HG02610 (cell line): Measurements from ENCODE around the gene FAM222B.

Experiments used
- ATAC-seq: cut with Tn5 transposase; IDR thresholded peaks from one replicate; pipeline ENCODE4 v1.9.1; 2021; ENCODE audit warnings: mild to moderate bottlenecking, moderate library complexity; ENCODE audit not compliant: unreplicated experiment

Gene FAM222B

DNA sequence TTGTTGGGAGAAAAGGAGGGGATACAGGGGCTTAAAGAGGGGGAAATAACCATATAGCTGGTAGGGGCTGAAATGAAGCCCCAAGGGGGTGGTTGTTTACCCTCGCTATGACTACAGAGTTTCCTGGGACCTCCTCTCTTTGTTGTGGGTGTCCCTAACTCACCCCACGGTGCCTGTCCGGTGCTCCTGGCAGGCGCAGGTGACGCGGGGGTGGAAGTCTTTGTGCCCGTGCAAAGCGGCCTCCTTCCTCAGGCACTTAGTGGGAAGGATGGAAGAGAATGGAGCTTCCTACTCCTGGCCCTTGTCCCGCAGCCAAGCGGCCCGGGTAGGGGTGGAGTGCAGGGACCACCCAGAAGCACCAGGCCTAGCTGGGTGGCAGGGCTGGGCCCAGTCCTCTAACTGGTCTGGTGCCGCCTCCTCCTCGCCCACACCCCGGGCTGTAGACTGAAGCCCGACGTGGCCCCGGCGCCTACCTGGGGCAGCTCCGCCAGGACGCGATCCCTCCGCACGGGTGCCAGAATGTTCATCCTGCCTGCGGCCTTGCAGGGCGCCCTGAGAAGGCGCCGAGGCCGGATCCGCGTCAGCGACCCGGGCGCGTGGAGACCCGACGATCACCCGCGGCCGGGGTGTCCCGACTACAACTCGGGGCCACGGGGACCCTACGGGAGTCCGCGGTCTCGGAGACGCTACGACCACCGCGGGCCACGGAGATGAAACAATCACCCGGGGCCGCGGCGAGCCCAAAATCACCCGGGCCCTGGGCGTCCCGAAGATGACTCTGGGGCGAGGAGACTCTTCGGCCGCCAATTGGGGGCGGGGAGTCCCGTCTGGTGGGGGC is 125.6 kb downstream of the FAM222B start:
- ATAC-seq: no peak

DNA sequence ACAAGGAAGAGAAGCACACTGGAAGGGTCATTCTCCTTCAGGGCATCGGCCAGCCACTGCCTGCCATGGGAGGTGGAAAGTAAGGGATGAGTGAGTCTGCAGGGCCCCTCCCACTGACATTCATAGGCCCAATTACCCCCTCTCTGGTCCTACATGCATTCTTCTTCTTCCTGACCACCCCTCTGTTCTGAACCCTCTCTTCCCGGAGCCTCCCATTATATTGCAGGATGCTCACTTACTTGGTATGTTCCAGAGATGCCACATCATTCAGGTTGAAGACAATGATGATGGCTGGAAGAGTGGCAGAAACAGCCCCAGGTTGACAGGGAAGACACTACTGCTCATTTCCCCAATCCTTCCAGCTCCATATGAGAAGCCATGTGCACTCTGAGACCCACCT is 127.4 kb downstream of the FAM222B start:
- no peak for ATAC-seq

DNA sequence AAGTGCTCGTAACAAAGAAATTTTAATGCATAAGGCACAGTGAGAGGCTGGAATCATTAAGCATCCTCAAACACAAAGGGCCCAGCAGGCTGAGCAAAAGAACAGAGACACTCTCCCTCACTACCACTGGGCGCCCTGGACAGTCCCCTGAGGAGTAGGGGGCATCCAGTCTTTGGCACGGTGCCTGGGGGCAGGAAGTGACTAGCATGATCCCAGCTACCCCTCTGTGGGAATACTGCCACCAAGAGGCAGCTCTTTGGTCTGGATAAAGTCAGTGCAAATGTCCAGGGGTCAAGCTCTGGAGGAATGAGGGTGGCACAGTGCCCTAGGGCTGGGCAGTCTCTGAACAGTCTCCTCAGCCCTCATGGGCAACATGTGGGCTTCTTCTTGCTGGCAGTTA is 128.3 kb downstream of the FAM222B start:
- no peak for ATAC-seq

DNA sequence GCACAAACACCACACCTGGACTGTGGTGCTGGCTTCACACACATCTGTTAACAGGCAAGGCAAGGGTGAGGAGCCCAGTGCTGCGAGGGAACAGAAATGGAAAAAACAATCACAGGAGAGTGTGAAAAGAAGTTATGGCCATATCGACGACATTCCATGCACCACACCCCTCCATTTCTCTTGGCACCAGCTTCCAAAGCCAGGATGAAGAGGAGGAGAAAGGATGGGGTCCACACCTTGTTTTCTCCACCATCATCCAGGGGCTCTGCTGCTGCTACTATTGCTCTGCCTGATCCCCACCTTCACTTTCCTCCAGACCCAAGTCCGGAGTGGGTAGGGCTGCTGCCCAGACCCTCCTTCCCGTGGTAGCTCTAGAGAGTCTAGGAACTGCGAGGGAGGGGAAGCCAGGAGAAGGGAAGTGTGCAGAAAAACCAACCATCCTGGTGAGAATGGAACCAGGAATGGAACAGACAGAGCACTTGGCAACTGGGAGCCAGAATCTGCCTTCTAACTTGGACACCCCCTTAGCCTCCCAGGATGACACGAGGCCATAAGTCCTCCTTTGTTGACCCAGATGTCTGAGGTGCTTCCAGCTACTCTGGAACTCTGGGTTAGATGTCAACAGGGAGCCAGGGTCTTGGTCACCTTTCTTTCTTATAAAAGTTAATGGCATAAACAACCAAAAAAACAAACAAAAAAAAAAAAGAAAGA is 129.7 kb downstream of the FAM222B start:
- no peak for ATAC-seq

DNA sequence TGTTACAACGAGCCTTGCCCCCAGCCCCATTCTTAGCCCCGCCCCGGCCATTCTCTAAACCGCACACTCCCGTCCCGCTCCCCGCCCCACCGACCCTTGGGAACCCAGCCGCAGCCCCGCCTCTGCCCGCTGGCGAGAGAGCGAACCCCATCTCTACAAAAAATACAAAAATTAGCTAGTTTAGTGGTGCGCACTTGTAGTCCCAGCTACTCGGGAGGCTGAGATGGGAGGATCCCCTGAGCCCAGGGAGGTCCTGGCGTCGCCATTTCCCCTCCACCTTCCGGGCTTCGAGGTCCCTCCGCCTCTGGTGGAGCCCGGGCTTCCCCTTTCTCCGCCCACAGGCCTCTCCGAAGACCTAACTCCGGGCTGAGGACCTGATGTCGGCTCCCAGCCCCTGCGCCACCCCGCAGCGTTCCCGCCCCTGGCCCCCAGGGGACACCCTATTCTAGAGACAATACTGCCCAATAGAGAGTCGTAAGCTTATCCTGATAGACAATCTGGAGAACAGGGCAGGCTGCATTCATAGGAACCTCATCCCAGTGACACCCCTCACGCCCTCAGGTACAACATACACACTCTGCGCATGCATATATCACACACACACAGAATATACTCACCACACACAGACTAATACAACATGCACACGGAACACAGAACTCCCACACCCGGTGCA is 130.4 kb downstream of the FAM222B start:
- peak; percentile 32 for ATAC-seq

DNA sequence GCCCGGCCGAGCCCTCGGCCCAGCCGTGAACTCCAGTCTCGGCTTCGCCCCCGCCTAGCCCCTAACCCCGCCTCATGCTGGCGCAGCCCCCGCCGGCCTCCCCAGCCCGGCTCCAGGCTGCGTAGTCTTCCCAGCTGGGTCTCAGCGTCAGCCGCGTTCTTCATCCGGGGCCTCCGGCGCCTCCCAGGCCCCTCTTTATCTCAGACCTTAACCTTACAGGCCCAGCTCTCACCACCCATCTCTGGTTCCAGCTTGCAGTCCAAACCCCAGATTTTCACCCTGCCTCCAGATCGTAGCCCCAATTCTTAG is 130.9 kb downstream of the FAM222B start, which contains the start of gene PROCA1:
TSS of gene PROCA1 (minus strand) at position 166 of the 309 bp plus-strand sequence. CDS start 228 bp downstream, outside the sequence.
- no peak for ATAC-seq

DNA sequence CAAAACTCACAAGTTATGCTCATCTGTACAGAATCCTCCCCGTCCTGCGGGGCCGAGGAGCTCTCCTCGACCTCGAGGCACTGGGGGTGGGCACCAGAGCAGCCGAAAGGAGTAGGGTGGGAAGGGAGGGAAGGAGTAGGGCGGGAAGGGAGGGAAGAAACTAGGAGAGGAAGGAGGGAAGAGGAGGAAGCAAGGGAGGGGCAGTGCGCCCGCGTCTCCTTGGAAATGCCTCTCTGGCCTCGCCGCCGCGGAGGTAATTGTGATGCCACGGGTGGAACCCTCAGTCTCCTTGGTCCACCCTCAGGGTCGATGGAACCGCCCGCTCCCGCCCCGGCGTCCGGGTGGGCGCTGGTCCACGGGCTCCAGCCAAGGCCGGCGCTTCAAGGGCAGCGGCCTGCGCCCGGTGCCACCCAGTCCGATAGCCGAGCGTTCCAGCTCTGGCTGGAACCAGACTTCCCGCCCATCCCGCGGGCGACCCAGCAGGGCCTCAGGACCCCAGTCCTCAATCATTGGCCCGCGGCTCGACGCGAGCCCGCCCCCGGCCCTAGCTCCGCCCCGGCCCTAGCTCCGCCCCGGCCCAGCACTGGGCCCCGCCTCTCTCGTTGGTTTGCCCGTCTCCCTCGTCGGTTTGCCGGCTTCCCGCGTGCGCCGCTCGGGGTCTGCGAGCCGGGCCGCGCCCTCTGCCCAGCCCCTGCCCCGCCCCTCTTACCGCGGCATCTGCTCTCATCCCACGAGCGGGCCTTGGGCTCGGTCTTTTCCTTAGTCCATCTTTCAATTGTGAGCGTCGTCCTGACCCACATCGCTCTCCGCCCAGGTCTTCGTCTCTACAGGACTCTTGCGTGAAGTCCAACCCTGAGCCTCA is 131.5 kb downstream of the FAM222B start:
- peak; percentile 77 for ATAC-seq

DNA sequence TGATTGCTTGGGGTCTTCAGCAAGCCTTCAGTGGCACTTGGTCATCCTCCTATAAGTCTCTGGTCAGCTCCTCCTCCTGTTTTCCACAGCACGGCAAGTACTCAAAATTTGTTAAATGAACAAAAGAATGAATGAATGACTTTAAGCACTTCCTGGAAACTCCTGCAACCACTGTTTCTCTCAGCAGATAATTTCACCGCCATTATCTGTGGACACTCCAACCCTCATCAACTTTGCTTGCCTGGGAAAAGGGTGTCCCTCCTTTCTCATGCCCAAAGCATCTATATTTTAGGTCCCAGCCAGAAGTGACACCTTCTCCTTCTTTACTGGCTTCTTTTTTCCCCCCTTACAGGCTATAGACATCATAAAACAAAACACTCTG is 135.3 kb downstream of the FAM222B start:
- no peak for ATAC-seq

DNA sequence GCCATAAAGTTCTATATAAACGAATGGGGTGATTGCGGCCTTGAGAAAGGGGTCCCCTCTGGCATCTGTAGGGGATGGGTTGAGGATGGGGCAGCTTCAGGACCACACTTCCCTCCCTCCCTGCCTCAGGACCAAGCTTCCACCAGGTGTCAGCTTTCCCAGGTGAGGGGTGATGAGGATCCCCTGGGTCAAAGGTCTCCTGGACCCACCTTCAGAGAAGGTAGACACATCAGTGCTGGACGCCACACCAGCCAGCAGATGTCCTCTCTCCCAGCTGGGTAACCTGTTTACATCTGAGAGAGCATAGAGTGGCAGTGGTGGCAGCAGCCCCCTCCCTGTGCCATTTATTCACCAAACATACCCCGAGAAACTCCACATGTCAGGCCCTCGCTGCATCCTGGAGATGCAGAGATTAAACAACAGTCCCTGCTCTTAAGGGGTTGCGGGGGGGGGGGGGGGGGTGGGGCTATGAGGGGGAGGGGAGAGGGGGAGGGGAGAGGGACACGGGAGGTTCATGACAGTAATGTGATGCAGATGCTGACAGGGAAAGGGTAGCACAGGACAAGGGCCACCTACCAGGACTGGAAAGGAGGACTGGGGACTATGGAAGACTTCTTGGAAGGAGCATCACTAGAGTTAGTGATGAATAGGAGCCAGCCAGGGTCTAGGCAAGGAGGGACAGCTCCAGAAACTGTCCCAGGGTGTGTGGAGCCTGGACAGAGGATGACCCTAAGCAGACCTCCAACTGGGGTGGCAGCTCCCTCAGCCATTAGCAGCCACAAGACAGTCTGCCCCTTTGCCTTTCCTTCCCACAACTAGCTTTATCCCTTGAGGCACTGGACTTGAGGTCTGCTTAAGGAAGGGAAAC is 135.9 kb downstream of the FAM222B start:
- ATAC-seq: no peak
